H9 (cell line): ENCODE results near the gene MPL. TPM values are rescaled to one million over a fixed set of nuclear protein-coding genes. Genes with fewer than 3 reads are reported as not detected.

Experiments
- DNase-seq: peaks from one replicate; pipeline ENCODE4 v3.0.0-alpha.2; 2017
- H2AFZ ChIP-seq: one replicate; pipeline ENCODE4 v1.6.1; 2013; ENCODE audit warnings: mild to moderate bottlenecking, low read length, control low read depth, moderate library complexity
- H2AK5ac ChIP-seq: 2 replicates; pipeline ENCODE4 v1.6.1; 2013; ENCODE audit warnings: low read length, control low read depth, mixed read lengths; ENCODE audit not compliant: insufficient read length
- H2BK120ac ChIP-seq: one replicate; pipeline ENCODE4 v1.6.1; 2013; ENCODE audit warnings: low read depth, mild to moderate bottlenecking, low read length, control low read depth, inconsistent platforms; ENCODE audit not compliant: poor library complexity, severe bottlenecking
- H2BK12ac ChIP-seq: 2 replicates; pipeline ENCODE4 v1.6.1; 2013; ENCODE audit warnings: low read length, control low read depth, mixed read lengths, low read depth; ENCODE audit not compliant: insufficient read length
- H2BK15ac ChIP-seq: 2 replicates; pipeline ENCODE4 v1.6.1; 2013; ENCODE audit warnings: low read depth, low read length, control low read depth
- H2BK20ac ChIP-seq: one replicate; pipeline ENCODE4 v1.6.1; 2013; ENCODE audit warnings: low read depth, mild to moderate bottlenecking, low read length, control low read depth, inconsistent platforms; ENCODE audit not compliant: poor library complexity, severe bottlenecking
- H2BK5ac ChIP-seq: 2 replicates; pipeline ENCODE4 v1.6.1; 2013; ENCODE audit warnings: low read length, control low read depth, mixed read lengths; ENCODE audit not compliant: insufficient read length
- H3K14ac ChIP-seq: 2 replicates; pipeline ENCODE4 v1.6.1; 2013; ENCODE audit warnings: low read length, control low read depth; ENCODE audit not compliant: insufficient read depth
- H3K18ac ChIP-seq: 2 replicates; pipeline ENCODE4 v1.6.1; 2013; ENCODE audit warnings: low read depth, mild to moderate bottlenecking, mixed read lengths, low read length, control low read depth; ENCODE audit not compliant: insufficient read length
- H3K23ac ChIP-seq: 2 replicates; pipeline ENCODE4 v1.6.1; 2013; ENCODE audit warnings: low read length, control low read depth, mixed read lengths, low read depth; ENCODE audit not compliant: insufficient read length
- H3K23me2 ChIP-seq: 2 replicates; pipeline ENCODE4 v1.6.1; 2013; ENCODE audit warnings: low read depth, mild to moderate bottlenecking, mixed read lengths, low read length, control low read depth; ENCODE audit not compliant: insufficient read length, poor library complexity, severe bottlenecking
- H3K27ac ChIP-seq: 2 replicates; pipeline ENCODE4 v1.5.1; 2013; ENCODE audit warnings: low read length, control low read depth, mixed read lengths, low read depth; ENCODE audit not compliant: insufficient read length
- H3K27me3 ChIP-seq: 2 replicates; pipeline ENCODE4 v1.6.1; 2013; ENCODE audit warnings: low read length, control low read depth, inconsistent platforms; ENCODE audit not compliant: insufficient read depth
- H3K4ac ChIP-seq: 2 replicates; pipeline ENCODE4 v1.6.1; 2013; ENCODE audit warnings: low read depth, mild to moderate bottlenecking, control low read depth, inconsistent platforms, low read length, moderate library complexity
- H3K4me1 ChIP-seq: 2 replicates; pipeline ENCODE4 v1.6.1; 2013; ENCODE audit warnings: low read length, control low read depth, inconsistent platforms; ENCODE audit not compliant: insufficient read depth
- H3K4me2 ChIP-seq: 2 replicates; pipeline ENCODE4 v1.6.1; 2013; ENCODE audit warnings: low read length, control low read depth, mixed read lengths; ENCODE audit not compliant: insufficient read length, insufficient read depth
- H3K56ac ChIP-seq: 2 replicates; pipeline ENCODE4 v1.6.1; 2013; ENCODE audit warnings: low read depth, mild to moderate bottlenecking, mixed read lengths, low read length, control low read depth; ENCODE audit not compliant: insufficient read length
- H3K79me1 ChIP-seq: 2 replicates; pipeline ENCODE4 v1.6.1; 2013; ENCODE audit warnings: low read depth, mild to moderate bottlenecking, moderate library complexity, low read length, control low read depth, inconsistent platforms; ENCODE audit not compliant: insufficient read depth, poor library complexity, severe bottlenecking
- H3K79me2 ChIP-seq: 2 replicates; pipeline ENCODE4 v1.6.1; 2013; ENCODE audit warnings: low read length, control low read depth, inconsistent platforms; ENCODE audit not compliant: insufficient read depth
- H3K9ac ChIP-seq: 2 replicates; pipeline ENCODE4 v1.6.1; 2013; ENCODE audit warnings: low read length, control low read depth, mixed read lengths; ENCODE audit not compliant: insufficient read length; ENCODE audit errors: extremely low read depth
- H3K9me3 ChIP-seq: one replicate; pipeline ENCODE4 v1.6.1; 2013; ENCODE audit warnings: low read depth, low read length, inconsistent platforms; ENCODE audit not compliant: control insufficient read depth
- H3T11ph ChIP-seq: one replicate; pipeline ENCODE4 v1.6.1; 2013; ENCODE audit warnings: mild to moderate bottlenecking, low read length, control low read depth, inconsistent platforms
- H4K20me1 ChIP-seq: one replicate; pipeline ENCODE4 v1.6.1; 2013; ENCODE audit not compliant: control insufficient read depth, insufficient read length, insufficient read depth
- H4K5ac ChIP-seq: 2 replicates; pipeline ENCODE4 v1.6.1; 2013; ENCODE audit warnings: low read depth, mild to moderate bottlenecking, mixed read lengths, low read length, control low read depth; ENCODE audit not compliant: insufficient read length
- H4K8ac ChIP-seq: replicated peaks from 2 replicates; pipeline ENCODE4 v1.6.1; 2013; ENCODE audit warnings: low read length, control low read depth, mixed read lengths, low read depth; ENCODE audit not compliant: insufficient read length
- H4K91ac ChIP-seq: 2 replicates; pipeline ENCODE4 v1.6.1; 2013; ENCODE audit warnings: low read depth, mild to moderate bottlenecking, moderate library complexity, mixed read lengths, low read length, control low read depth; ENCODE audit not compliant: insufficient read length
- H3K27ac Mint-ChIP-seq, 3 experiments: 2 replicates in 2 of 3; 3 replicates in 1 of 3; pipeline ENCODE4 v1.8.0; 2020 to 2021; ENCODE audit warnings: mixed read lengths in 3 of 3, mild to moderate bottlenecking in 1 of 3, moderate library complexity in 1 of 3
- H3K27me3 Mint-ChIP-seq: 2 replicates; pipeline ENCODE4 v1.8.0; 2021; ENCODE audit warnings: low read depth, mild to moderate bottlenecking, moderate library complexity, mixed read lengths
- H3K36me3 Mint-ChIP-seq, 3 experiments: 2 replicates in 2 of 3; 3 replicates in 1 of 3; pipeline ENCODE4 v1.8.0; 2020 to 2021; ENCODE audit warnings: low read depth in 3 of 3, mixed read lengths in 3 of 3; ENCODE audit not compliant: insufficient read depth in 1 of 3
- H3K4me1 Mint-ChIP-seq, 2 experiments: 2 replicates each; pipeline ENCODE4 v1.8.0; 2020; ENCODE audit warnings: mixed read lengths in 2 of 2
- H3K4me3 Mint-ChIP-seq, 2 experiments: 2 replicates in 1 of 2; 3 replicates in 1 of 2; pipeline ENCODE4 v1.8.0; 2020 to 2021; ENCODE audit warnings: mild to moderate bottlenecking in 2 of 2, mixed read lengths in 2 of 2, moderate library complexity in 1 of 2
- H3K9me3 Mint-ChIP-seq, 2 experiments: 2 replicates in 1 of 2; 3 replicates in 1 of 2; pipeline ENCODE4 v1.8.0; 2020; ENCODE audit warnings: mild to moderate bottlenecking in 2 of 2, mixed read lengths in 2 of 2, moderate library complexity in 1 of 2
- CTCF ChIP-seq: fragments of 200-600 bp; sonication (generic); conservative IDR thresholded peaks from 3 replicates; pipeline ENCODE4 v1.8.0; 2021; ENCODE audit warnings: antibody characterized with exemption, mild to moderate bottlenecking
- WGBS: extraction: QIAGEN DNeasy Blood & Tissue Kit; methylation state at CpG from one replicate; pipeline ENCODE4 v1.1.7; 2013; ENCODE audit warnings: missing lambda C conversion rate, low lambda C conversion rate, mixed read lengths; ENCODE audit not compliant: insufficient read length; ENCODE audit errors: extremely low coverage; 5-methylcytosine and 5-hydroxymethylcytosine counted together
- total RNA-seq: library from RNA; stranded (reverse); gene quantifications from 2 replicates; pipeline ENCODE4 v1.2.1, GENCODE V29; 2021

The MPL gene
- total RNA-seq, 1 experiment from 2014 or later: not detected

DNA sequence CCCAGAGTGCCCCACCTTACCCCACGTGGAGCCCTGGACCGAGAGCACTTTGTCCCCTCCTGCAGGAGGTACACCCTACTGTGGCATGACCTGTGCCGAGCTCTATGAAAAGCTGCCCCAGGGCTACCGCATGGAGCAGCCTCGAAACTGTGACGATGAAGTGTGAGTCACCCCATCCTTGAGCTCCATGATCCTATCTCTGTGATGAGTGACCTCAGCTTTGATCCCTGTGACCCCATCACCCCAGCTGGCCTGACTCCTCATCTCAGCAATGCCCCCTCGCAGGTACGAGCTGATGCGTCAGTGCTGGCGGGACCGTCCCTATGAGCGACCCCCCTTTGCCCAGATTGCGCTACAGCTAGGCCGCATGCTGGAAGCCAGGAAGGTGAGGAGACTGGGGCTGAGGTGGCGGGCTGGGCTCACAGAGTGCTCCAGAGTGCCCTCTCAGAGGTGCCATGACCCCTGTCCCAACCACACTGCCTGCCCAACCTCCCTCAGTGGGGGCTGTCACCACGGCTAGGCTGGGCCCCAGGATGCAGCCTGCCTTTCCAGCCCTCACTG is 16.2 kb upstream of the MPL start:
- H3K9me3 ChIP-seq: no peaks in the 10 kb centered on the region

More for the DNA sequence above, 16.2 kb upstream of the MPL start:
- no peak overlapping the region for H2BK120ac ChIP-seq
- H4K20me1 ChIP-seq: no peaks in the 10 kb centered on the region
- Mint-ChIP-seq H3K9me3 (peaks cover 8 to 11% of the 10 kb centered on the region in 2 experiments; a peak in 4 of 5 replicates), H3K4me1 (peaks cover 16 to 19% of the 10 kb centered on the region in 2 experiments), H3K27me3 (no peaks in the 10 kb centered on the region; the same call in none of the 2 replicates), H3K27ac (no peak overlapping the region), H3K4me3 (no peak overlapping the region), H3K36me3 (no peaks in the 10 kb centered on the region; a peak in 1 of 7 replicates)
- no peaks in the 10 kb centered on the region for H3K4me1 ChIP-seq
- H2BK12ac ChIP-seq: no peak overlapping the region
- no peaks in the 10 kb centered on the region for H3K79me2 ChIP-seq
- no peak overlapping the region for H3T11ph ChIP-seq
- H3K4me2 ChIP-seq: no peak overlapping the region
- H3K9ac ChIP-seq: no peak overlapping the region
- H2BK5ac ChIP-seq: no peak overlapping the region
- H4K5ac ChIP-seq: no peak overlapping the region
- H3K79me1 ChIP-seq: no peaks in the 10 kb centered on the region
- H2BK20ac ChIP-seq: no peak overlapping the region
- DNase-seq: no peak
- H3K23me2 ChIP-seq: no peaks in the 10 kb centered on the region
- TF ChIP-seq CTCF: no peak
- no peak overlapping the region for H3K14ac ChIP-seq
- no CpG with 5 or more reads among the region's 16 CpGs for WGBS
- no peak overlapping the region for H2AK5ac ChIP-seq
- H4K91ac ChIP-seq: no peak overlapping the region
- H2AFZ ChIP-seq: no peak overlapping the region
- no peak overlapping the region for H3K23ac ChIP-seq
- H3K27ac ChIP-seq: no peak overlapping the region
- H3K4ac ChIP-seq: no peak overlapping the region
- H4K8ac ChIP-seq: no peak overlapping the region
- no peak overlapping the region for H2BK15ac ChIP-seq
- no peak overlapping the region for H3K56ac ChIP-seq
- H3K27me3 ChIP-seq: no peaks in the 10 kb centered on the region
- no peak overlapping the region for H3K18ac ChIP-seq
